Activated T-cell treated with anti-CD3 and anti-CD28 coated beads, Interleukin-2, amount 50 U/mL, for 4 hours (primary cell): ENCODE data around the gene MLYCD. TPM values are rescaled to one million over a fixed set of nuclear protein-coding genes. Genes with fewer than 3 reads are reported as not detected.
A peak's percentile ranks its signal among the peaks of the same experiment; 100 is the strongest.

Source experiments
- ATAC-seq, 2 donors: fragments of 200-7000 bp; cut with Tn5 transposase; one replicate each; pipeline ENCODE4 v1.10.0; 2021
- DNase-seq: peaks from one replicate; pipeline ENCODE4 v3.0.0-alpha.2; 2020
- H3K27me3 Mint-ChIP-seq: one replicate; pipeline ENCODE4 v1.8.0; 2021; ENCODE audit warnings: low read depth, mixed read lengths
- H3K36me3 Mint-ChIP-seq: one replicate; pipeline ENCODE4 v1.8.0; 2022; ENCODE audit warnings: mixed read lengths; ENCODE audit not compliant: insufficient read depth
- H3K4me1 Mint-ChIP-seq: one replicate; pipeline ENCODE4 v1.8.0; 2021; ENCODE audit warnings: low read depth, mixed read lengths
- H3K4me3 Mint-ChIP-seq: one replicate; pipeline ENCODE4 v1.8.0; 2021; ENCODE audit warnings: mild to moderate bottlenecking, moderate library complexity, mixed read lengths
- H3K9me3 Mint-ChIP-seq: one replicate; pipeline ENCODE4 v1.8.0; 2021; ENCODE audit warnings: mixed read lengths
- total RNA-seq, 3 donors: library from RNA; stranded (reverse); gene quantifications; one replicate each; pipeline ENCODE4 v1.2.1, GENCODE V29; 2021

MLYCD gene
- total RNA-seq, 3 donors from 2014 or later = 1.8 to 2.1 (median 1.9) TPM

GRCh38 chr16:83967091-83967490 lies 68.2 kb downstream of the MLYCD start:
- H3K4me3 Mint-ChIP-seq = no peak overlapping the region
- peaks cover 24% of the 10 kb centered on the region for H3K27me3 Mint-ChIP-seq
- H3K36me3 Mint-ChIP-seq = no peaks in the 10 kb centered on the region
- ATAC-seq (no peak), DNase-seq (no peak)
- H3K9me3 Mint-ChIP-seq = no peaks in the 10 kb centered on the region
- peaks cover 2% of the 10 kb centered on the region for H3K4me1 Mint-ChIP-seq

GRCh38 chr16:83967838-83968305 lies 69.0 kb downstream of the MLYCD start, which contains the start of gene NECAB2:
NECAB2 (plus strand) TSS chr16:83968244; CDS start chr16:83968649, 405 bp downstream.
- DNase-seq (no peak), ATAC-seq (peak; percentile 18 to 31)
- Mint-ChIP-seq H3K9me3 (no peaks in the 10 kb centered on the region), H3K4me3 (no peak within 1 kb of the TSS), H3K4me1 (peaks cover 2% of the 10 kb centered on the region), H3K27me3 (peaks cover 24% of the 10 kb centered on the region), H3K36me3 (no peaks in the 10 kb centered on the region)

DNA sequence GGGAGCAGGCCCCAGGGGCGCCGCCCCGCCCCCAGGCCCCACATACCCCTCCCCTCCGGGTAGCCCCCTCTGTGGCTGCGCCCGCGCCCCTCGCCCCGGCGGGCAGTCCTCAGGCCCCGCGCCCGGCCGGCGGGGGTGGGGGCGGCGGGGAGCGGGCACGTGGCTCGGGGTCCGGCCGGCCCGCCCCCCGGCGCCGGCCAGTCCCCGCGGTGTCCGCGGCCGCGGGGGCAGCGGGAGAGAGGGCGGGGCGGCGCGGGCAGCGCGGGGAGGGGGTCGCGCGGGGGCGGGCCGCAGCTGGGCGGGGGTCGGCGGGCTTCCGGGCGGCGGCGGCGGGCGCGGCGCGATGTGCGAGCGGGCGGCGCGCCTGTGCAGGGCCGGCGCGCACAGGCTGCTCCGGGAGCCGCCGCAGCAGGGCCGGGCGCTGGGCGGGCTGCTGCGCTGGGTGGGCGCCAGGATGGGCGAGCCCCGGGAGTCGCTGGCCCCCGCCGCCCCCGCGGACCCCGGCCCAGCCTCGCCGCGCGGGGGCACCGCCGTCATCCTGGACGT lies 69.5 kb downstream of the MLYCD start:
- Mint-ChIP-seq H3K36me3 (no peaks in the 10 kb centered on the region), H3K4me3 (no peak overlapping the region), H3K27me3 (peaks cover 26% of the 10 kb centered on the region), H3K4me1 (peaks cover 2% of the 10 kb centered on the region), H3K9me3 (no peaks in the 10 kb centered on the region)
- peak; percentile 10 to 31 for ATAC-seq
- DNase-seq = no peak

DNA sequence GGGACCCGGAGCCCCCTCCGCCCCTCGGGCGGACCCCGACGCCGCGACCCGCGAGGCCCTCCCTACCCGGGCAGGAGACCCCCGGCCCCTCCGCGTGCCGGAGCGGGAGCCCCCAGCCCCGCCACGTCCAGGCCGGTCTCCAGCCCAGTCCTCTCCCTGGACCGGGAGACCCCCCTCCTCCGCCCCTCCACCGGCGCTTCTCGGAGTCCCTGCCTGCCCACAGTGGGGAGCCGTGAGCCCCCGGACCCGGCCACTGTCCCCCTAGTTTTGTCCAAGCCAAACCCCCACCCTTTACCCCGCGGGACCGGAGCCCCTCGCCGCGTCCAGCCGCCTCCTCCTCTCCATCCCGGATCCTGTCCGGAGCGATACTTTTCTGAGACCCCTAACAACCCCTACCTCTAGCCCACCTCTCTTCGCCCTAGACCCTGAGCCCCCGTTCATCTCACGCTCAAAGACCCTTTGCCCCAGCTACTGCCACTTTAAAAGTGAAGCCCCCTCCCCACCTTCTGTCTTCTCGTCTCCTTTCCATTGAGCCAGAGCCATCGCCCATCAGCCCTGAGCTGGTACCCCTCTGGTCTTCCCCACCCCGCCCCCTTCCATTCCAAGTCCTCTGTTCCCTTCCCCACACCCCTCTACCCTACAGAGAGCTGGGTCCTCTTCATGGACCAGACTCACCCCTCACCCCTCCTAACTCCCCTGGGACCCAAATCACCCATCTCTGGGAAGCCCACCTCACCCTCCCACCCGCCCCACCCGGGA lies 70.2 kb downstream of the MLYCD start:
- no peak for ATAC-seq
- Mint-ChIP-seq H3K27me3 (peaks cover 26% of the 10 kb centered on the region), H3K4me1 (peaks cover 2% of the 10 kb centered on the region), H3K36me3 (no peaks in the 10 kb centered on the region), H3K4me3 (no peak overlapping the region), H3K9me3 (no peaks in the 10 kb centered on the region)
- DNase-seq = no peak

DNA sequence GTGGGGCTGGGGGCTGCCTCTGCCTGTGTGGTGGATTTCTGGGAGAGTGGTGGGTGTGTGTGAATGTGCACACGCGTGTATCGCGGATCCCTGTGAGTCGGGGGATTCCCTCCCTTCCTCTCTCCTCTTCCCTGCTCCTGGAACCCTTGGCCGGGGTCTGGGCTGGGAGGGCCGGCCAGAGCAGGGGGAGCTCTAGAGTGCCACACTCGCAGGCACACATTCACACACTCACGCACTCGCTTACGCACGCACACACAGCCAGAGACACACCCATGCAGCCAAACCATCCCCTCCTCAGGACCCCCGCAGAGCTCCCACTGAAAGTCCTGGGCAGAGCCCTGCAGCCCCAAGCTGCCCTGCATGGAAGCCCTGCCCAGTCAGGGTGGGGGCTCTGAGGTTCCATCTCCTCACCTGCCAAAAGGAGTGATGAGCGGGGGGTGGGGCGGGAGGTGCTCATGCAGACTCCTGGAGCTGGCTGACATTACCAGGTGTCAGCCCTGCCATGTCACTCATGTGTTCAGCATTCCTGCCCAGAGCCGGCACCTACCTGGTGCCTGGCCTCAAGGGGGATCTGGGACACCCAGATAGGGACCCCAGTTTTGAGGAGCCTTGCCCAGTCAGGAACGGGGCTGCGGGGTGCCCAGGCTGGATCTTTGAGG lies 71.0 kb downstream of the MLYCD start:
- H3K4me1 Mint-ChIP-seq = peaks cover 2% of the 10 kb centered on the region
- ATAC-seq (no peak), DNase-seq (no peak)
- no peaks in the 10 kb centered on the region for H3K36me3 Mint-ChIP-seq
- H3K27me3 Mint-ChIP-seq = peaks cover 26% of the 10 kb centered on the region
- H3K9me3 Mint-ChIP-seq = no peaks in the 10 kb centered on the region
- H3K4me3 Mint-ChIP-seq = no peak overlapping the region

- H3K4me3 Mint-ChIP-seq = no peak overlapping the region
- DNase-seq (no peak), ATAC-seq (no peak)
- peaks cover 26% of the 10 kb centered on the region for H3K27me3 Mint-ChIP-seq
- peaks cover 2% of the 10 kb centered on the region for H3K4me1 Mint-ChIP-seq
- no peaks in the 10 kb centered on the region for H3K9me3 Mint-ChIP-seq
- H3K36me3 Mint-ChIP-seq = no peaks in the 10 kb centered on the region
Measured at GRCh38 chr16:83970430-83970815, 71.5 kb downstream of the MLYCD start.

DNA sequence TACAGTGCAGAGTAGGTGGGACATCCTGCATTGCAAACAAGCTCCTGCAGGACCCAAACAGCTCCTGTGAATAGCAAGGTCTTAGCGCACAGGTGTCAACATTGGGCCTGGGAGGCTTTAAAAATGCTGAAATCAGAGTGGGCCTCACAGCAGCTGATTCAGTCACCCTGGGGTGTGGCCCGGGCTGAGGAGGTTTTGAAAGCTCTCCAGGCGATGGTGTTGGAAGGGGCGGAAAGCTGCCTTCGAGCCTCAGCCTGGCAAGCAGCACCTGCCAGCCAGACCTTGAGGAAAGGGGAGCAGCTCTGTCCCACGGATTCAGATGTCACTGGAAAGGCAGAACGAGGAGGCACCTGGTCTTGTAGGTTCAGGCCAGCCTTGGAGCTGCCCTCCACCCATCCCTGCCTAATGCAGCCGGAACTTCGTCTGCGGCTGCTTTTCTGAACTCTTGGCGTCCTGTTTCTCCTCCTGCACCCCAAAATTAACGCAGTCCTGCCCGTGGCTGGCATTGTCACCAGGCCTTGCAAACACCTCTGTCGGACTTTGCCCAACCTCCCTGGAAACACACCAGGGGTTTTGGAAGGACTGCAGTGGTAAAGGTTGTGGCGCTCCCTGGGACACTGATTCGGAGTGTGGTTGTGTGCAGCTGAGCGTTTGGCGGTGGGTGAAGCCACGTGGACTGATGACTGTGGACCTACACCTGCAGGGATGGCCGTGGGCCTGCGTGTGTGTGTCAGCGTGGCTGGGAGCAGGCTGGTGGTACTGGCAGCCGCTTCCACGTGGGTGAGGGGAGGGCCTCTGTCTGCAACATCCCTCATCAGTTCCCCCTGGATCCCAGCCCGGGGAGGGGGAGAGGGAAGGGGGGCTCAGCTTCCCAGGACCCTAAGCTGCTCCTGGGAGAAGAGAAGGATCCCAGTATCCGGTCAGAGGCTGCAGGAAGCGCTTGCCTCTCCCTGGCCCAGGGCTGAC lies 72.5 kb downstream of the MLYCD start:
- Mint-ChIP-seq H3K36me3 (no peaks in the 10 kb centered on the region), H3K27me3 (peaks cover 28% of the 10 kb centered on the region), H3K9me3 (no peaks in the 10 kb centered on the region), H3K4me1 (peaks cover 2% of the 10 kb centered on the region), H3K4me3 (no peak overlapping the region)
- DNase-seq (no peak), ATAC-seq (no peak)

GRCh38 chr16:83972256-83973008 lies 73.5 kb downstream of the MLYCD start:
- H3K4me1 Mint-ChIP-seq = peaks cover 2% of the 10 kb centered on the region
- DNase-seq = no peak
- H3K36me3 Mint-ChIP-seq = no peaks in the 10 kb centered on the region

GRCh38 chr16:83973077-83973476 lies 74.2 kb downstream of the MLYCD start:
- no peaks in the 10 kb centered on the region for H3K4me1 Mint-ChIP-seq
- ATAC-seq (no peak), DNase-seq (no peak)
- peaks cover 22% of the 10 kb centered on the region for H3K27me3 Mint-ChIP-seq
- no peaks in the 10 kb centered on the region for H3K36me3 Mint-ChIP-seq
- no peaks in the 10 kb centered on the region for H3K9me3 Mint-ChIP-seq
- no peak overlapping the region for H3K4me3 Mint-ChIP-seq

More at GRCh38 chr16:83972256-83973008, 73.5 kb downstream of the MLYCD start:
- Mint-ChIP-seq H3K27me3 (peaks cover 25% of the 10 kb centered on the region), H3K9me3 (no peaks in the 10 kb centered on the region), H3K4me3 (no peak overlapping the region)
- ATAC-seq = no peak

DNA sequence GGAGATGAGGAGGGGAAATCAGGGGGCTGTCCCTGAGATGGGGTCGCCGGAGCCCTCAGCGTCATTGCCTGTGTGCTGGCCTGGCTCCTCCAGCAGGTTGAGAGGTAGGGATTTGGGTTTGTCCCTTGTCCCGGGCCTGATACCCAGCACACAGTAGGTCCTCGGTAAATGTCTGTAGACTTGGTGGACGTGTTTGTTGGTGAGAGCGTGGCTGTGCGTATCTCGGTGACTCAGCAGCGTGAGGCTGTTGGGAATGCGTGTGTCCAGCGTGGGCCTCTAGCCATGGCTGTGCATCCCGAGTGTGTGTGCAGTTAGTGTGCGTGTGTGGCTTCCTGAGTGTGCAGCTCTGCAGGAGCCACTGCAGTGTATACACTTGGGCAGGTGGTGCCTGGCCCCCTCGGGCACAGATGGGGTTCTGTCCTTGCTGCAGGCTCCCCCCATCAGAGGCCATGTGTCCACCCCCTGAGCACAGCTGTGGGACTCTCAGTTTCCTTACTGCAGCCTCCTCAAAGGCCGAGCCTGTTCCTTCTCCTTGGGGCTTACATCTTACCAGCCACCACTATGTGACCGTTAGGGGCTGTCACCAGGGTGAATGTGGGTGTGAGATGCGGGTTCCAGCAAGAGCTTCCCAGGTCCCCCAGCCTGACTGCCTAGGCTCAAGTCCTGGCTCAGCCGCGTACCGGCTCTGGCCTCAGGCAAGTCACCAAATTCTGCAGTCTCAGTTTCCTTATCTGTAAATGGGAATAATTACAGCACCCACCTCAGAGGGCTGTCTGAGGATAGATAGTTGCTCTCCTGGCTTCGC lies 74.9 kb downstream of the MLYCD start:
- Mint-ChIP-seq H3K36me3 (no peaks in the 10 kb centered on the region), H3K27me3 (peaks cover 22% of the 10 kb centered on the region), H3K4me1 (no peaks in the 10 kb centered on the region), H3K9me3 (peaks cover 4% of the 10 kb centered on the region), H3K4me3 (no peak overlapping the region)
- ATAC-seq (no peak), DNase-seq (no peak)

DNA sequence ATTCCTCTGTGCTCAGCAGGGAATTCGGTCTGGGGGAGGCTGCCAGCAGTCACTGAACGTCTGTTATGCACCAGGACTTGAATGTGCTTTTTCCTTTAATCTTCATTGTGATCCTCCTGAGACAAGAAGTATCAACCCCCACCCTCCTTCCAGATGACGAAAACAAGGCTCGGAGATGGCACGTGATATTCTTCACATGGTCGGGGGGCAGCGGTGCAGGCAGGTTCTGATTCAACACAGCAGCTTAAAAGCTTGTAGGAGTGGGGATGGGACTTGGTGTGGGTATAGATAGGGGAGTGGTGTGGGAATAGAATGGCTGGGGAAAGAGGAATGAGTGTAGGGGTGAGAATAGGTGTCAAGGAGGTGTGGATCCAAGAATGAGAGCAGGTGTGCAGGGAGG lies 75.6 kb downstream of the MLYCD start:
- no peak for DNase-seq
- H3K27me3 Mint-ChIP-seq = peaks cover 18% of the 10 kb centered on the region
- no peaks in the 10 kb centered on the region for H3K4me1 Mint-ChIP-seq
- peaks cover 6% of the 10 kb centered on the region for H3K9me3 Mint-ChIP-seq
- no peaks in the 10 kb centered on the region for H3K36me3 Mint-ChIP-seq
- H3K4me3 Mint-ChIP-seq = no peak overlapping the region
- ATAC-seq = no peak

DNA sequence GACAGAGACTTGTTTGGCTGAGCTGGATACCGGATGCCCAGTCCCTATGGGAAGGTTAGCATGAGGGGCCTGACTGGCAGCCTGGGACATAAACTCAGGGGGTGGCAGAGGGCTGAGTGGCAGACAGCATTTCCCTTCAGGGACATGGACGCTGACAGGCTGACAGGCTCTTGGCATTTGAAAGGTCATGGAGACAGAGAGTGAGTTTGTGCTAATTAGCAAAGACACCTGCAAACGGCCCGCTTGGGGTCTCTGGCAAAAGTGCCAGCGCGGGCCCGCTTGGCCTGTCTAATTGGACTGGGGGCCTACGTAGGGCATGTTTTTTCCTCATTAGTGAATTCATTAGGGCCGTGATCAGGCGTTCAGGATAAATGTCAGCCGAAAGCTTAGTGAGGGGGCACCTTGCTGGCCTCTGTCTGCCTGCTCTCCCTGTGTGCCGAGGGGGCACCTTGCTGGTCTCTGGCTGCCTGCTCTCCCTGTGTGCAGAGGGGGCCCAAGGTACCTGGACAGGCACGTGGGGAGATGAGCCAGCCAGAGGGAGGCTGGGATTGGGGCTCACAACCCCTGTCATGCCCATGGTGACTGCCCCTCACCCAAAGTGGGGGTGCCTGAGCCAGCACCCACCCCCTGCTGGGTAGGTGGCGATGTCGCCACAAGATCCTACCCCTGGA lies 76.8 kb downstream of the MLYCD start:
- Mint-ChIP-seq H3K4me1 (no peaks in the 10 kb centered on the region), H3K36me3 (no peaks in the 10 kb centered on the region), H3K27me3 (peaks cover 7% of the 10 kb centered on the region), H3K4me3 (no peak overlapping the region), H3K9me3 (peaks cover 6% of the 10 kb centered on the region)
- no peak for DNase-seq
- no peak for ATAC-seq
